GM19467 (cell line): ENCODE measurements around the gene EXD3.
"Not testable (repeated sequence)": the region's sequence is repeated elsewhere in the genome, so short reads cannot be mapped to it uniquely, and the experiment has no call there.

Experiments
- ATAC-seq: cut with Tn5 transposase; IDR thresholded peaks from one replicate; pipeline ENCODE4 v1.9.1; 2021; ENCODE audit warnings: mild to moderate bottlenecking, moderate library complexity; ENCODE audit not compliant: unreplicated experiment

The EXD3 gene

GRCh38 chr9:137459601-137460362 lies 36.8 kb upstream of the EXD3 start:
- ATAC-seq, result no peak

- peak; percentile 57 for ATAC-seq
These were observed 36.2 kb upstream of the EXD3 start, which contains the start of gene NSMF for GRCh38 chr9:137459152-137459600. NSMF (minus strand) TSS chr9:137459334; CDS start chr9:137459102, 232 bp downstream.

GRCh38 chr9:137458194-137459151 lies 35.5 kb upstream of the EXD3 start:
- ATAC-seq, result peak; percentile 7

GRCh38 chr9:137457406-137458193 lies 34.6 kb upstream of the EXD3 start:
- no peak for ATAC-seq

- ATAC-seq, result no peak
These were observed 34.0 kb upstream of the EXD3 start for GRCh38 chr9:137456864-137457405.

- ATAC-seq, result no peak
These were observed 33.3 kb upstream of the EXD3 start for GRCh38 chr9:137456061-137456863.

- no peak for ATAC-seq
These were observed 32.5 kb upstream of the EXD3 start for GRCh38 chr9:137455359-137455991.

GRCh38 chr9:137454597-137455358 lies 31.8 kb upstream of the EXD3 start:
- ATAC-seq, result no peak

- no peak for ATAC-seq
These were observed 31.2 kb upstream of the EXD3 start for GRCh38 chr9:137454145-137454596.

GRCh38 chr9:137453643-137454081 lies 30.7 kb upstream of the EXD3 start:
- ATAC-seq, result no peak

GRCh38 chr9:137452761-137453642 lies 30.0 kb upstream of the EXD3 start:
- no peak for ATAC-seq

- ATAC-seq, result no peak
These were observed 29.2 kb upstream of the EXD3 start for GRCh38 chr9:137452006-137452760.

- not testable (repeated sequence) for ATAC-seq
These were observed 28.5 kb upstream of the EXD3 start for GRCh38 chr9:137451264-137452005.

GRCh38 chr9:137450539-137451222 lies 27.7 kb upstream of the EXD3 start:
- not testable (repeated sequence) for ATAC-seq

- ATAC-seq, result no peak
These were observed 27.1 kb upstream of the EXD3 start for GRCh38 chr9:137449931-137450538.
